Stimulated activated CD8-positive, alpha-beta memory T cell treated with anti-CD3 and anti-CD28 coated beads, Interleukin-7, amount 100 ng/mL, for 48 hours (primary cell): ENCODE results near the gene GLP2R.

Experiments used
- DNase-seq, 2 donors: peaks; one replicate each; pipeline ENCODE4 v3.0.0-alpha.2; 2020; ENCODE audit warnings: low read depth in 1 of 2; ENCODE audit errors: extremely low read depth in 1 of 2

Gene GLP2R

DNA sequence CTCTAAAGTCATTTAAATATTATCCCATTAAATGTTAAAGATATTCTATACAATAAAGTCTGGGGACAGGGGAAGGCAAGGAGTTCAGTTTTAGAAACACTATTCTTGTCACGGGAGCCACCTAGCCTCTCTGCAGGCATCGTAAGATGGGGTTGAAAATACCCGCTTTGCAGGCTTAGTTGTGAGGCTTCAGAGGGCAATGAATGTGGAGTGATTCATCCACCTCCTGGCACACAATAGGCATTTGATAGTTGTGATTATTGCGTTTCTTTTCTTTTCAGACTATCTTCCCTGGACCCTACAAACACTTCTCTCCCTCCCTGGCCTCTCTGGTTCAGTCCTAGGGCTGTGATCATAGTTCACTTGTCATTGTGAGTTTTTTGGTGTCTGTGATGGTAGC, 19.6 kb downstream of the GLP2R start:
- DNase-seq = no peak

DNA sequence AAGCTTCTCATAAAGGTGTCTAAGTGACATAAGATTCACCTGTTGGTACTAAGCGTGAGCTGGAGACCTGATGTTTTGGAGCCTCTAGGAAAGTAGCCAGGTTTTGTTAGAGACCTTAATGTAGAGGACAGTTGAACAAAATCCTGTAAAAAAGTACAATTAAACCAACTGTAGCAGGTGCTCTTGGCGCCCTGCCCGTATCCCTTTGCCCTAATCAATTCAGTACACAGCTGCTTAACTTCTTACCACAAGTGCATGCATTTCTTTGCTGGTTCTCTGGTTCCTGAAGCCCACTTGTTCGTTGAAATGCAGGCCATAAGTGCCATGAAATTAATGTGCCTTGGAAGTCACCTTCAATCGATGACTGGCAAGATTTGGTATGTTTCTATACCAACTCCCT, 24.4 kb downstream of the GLP2R start:
- DNase-seq = no peak

DNA sequence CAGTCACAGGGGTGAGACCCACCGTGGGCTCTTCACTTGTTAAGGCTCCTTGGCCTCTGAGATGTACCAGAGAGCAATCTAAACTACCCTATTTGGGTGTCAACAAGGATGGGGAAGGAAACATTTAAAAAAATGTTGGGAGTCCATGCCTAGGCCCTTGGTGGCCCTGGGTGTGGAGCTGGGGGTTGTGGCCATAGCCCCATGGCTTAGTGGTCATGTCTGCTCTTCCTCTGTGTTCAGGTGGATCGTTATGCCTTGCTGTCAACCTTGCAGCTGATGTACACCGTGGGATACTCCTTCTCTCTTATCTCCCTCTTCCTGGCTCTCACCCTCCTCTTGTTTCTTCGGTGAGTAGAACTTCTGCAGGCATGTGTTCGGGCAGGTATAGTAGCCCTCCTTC, 28.5 kb downstream of the GLP2R start:
- no peak for DNase-seq

DNA sequence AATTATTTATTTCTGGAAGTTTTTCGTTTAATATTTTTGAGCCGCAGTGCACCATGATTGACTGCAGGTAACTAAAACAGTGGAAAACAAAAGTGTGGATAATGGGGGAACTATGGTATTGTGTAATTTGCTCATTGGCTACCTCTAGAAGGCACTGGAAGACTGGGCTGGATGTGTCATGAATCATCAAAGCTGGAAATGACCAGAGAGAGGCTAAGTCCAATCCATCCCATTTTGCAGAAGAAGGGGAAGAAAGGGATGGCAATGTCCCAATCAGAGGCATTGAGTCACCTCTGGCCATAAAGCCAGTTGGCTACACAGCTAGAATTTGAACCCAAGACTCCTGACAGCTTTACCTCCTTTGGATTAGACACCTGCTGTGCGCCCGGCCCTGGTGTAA, 29.3 kb downstream of the GLP2R start:
- DNase-seq = no peak

DNA sequence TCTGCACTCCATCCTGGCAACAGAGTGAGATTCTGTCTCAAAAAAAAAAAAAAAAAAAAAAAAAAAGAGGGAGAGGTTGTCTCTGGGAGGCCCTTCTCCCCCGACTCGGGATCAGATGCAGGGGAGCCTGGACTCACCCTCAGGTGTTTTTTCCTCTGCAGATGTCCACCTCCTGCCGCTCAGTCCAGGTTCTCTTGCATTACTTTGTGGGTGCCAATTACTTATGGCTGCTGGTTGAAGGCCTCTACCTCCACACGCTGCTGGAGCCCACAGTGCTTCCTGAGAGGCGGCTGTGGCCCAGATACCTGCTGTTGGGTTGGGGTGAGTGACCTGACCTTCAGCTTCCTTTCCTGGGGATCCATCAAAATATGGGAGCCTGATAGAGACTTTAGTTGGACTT, 34.1 kb downstream of the GLP2R start:
- no peak for DNase-seq

DNA sequence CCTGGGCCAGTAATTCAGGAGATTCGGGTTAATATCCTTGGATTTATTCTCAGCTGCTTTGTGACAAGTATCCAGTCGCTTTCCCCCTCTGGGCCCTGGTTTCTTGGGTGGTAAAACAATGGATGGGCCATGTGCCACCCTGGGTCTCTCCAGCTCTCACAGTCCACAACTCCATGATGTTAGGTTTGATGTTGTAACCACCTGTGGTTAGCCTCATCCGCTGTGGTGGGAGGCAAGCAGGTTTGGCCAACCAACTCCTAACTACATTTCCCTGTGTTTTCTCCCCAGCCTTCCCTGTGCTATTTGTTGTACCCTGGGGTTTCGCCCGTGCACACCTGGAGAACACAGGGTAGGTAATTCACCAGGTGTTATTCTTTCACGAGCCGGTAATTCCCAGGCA, 35.1 kb downstream of the GLP2R start:
- no peak for DNase-seq

DNA sequence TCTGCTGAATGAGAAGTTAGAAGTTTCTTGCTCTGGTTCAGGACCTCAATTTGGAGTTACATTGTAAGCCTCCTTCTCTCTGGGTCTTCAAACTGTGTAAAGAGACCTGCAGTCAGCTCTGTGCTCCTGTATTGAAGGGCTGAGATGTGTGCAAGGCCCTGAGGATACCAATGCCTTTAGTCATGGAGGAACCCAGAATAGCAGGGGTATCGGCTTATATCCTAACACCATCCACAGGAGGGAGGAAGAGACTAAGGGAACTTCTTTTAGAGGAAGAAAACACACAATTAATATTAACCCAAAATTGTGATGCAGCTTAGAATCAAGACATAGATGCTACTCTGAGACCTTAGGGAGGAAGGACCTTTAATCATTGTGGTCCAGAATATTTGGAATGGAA, 36.5 kb downstream of the GLP2R start:
- DNase-seq = no peak

DNA sequence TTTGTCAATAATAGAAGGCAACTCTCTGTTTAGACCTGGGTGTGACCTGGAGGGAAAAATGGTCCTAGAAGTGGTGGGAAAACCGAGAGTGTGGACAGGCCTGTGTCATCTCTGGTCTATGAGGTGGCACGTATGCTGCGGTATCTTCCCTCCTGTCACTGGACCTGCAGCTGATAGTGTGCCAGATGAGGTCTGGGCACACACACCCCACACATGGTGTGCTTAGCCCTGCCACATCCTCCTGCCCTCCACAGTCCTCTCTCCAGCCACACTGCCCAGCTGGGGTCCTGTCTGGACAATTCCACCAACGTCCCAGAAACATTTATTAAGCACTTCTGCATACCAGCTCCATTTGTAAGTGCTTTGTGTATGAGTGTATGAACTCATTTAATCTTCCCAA, 37.2 kb downstream of the GLP2R start:
- DNase-seq = no peak

DNA sequence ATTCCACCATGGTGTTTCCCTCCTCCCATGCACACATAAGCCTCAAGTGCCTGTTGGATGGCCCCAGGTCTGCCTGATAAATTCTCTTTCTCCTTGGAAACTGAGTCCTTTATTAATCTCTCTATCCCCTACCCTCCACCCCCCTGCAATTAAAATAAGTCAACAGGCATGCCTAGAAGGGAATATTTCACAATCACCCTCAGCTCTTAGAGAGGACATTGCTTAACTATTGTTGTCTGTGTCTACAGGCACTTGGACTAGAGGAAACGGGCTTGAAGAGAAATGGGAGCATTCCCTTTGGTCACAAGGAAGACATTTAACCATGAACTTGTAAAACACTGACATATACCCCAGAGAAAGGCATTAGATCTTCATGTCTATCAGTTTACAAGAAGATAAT, 39.9 kb downstream of the GLP2R start:
- no peak for DNase-seq

DNA sequence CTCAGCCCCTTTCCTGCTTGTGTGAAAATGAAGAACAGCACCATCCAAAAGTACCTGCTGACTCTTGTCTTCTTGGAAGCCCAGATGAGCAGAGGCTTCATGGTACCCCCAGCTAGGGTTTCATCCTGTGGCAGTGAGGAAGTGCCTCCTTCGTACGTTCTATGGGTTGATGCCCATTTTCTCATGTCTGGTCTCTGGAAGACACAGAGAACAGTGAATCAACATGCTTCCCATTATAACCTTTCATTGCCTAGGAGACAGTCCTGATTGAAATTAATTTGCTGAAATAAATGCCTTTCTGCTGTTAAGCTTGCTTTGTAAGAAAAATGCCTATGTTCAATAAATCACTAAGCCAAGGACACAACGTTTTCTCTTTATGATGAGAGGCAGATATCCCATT, 42.8 kb downstream of the GLP2R start:
- DNase-seq = no peak

DNA sequence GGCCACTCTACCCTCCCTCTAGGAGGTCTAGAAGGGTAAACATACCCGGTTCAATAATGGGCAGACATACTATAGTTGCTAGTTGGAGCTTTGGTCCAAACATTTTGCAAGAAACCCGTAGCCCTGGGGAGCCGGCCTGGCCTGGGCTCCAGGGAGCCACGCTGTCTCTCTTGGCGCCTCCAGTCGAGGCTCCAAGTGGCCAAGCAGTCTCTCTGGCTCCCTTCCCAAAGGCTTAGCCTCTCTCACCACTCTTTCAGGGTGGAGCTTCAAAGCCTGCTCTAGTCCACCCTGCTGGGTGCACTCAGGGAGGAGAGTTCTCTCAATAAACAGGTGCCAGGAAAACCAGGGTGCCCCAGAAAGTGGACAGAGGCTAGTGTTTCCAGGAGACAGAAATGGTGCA, 47.1 kb downstream of the GLP2R start:
- DNase-seq = no peak

DNA sequence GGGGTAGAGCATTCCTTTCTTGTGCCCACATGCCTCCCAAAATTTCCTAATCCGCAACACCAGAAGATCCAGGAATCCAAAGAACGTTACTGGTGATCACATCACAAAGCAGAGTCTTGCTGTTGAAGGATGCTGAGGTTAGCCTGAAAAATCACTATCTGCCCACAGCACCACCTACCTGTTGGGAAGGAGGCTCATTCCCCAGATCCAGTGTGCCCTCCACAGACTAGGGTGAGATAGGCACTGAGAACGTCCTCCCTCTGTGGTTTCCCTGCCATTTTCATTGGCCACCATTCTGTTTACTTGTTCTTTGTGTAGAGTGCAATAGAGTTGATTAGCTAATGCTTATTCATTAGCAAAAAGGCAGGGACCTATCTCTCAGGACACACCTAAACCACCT, 49.0 kb downstream of the GLP2R start:
- DNase-seq = no peak

DNA sequence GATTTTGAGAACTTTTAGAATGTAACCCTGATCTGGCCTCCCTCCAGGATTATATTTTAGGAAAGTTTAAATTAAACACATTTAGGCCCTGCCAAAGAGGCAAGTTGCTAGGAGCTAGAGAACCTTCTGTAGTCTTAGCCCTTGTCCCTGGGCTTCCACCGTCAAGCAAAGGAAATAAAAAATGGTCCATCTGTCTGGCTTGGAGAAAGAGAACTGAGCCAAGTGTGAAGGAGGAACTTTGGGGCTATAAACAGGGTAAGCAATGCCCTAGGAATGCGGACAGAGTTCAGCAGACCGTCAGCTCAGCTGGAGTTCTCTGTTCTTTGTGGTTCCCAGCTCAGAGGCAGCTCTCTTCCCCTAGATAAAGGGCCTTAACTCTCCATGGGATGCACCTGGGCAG, 49.7 kb downstream of the GLP2R start:
- no peak for DNase-seq

DNA sequence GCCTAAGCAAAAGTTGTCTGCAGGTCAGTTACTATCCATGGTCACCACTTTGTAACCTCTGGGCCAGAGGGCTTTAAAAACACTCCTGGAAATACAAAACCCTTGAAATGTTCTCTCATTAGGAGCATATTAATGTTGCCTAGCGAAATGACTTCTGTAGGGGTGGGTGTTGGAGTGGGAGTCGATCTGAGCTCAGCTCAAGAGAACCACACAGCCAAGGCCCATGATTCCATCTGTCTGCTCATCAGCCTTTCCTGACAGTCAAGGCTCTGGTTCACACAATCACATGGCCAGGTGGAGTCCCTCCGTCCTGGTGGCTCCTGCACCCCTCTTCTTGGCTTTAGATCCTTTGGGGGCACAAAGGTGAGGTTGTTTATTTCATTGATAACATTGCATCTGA, 52.6 kb downstream of the GLP2R start:
- no peak for DNase-seq

DNA sequence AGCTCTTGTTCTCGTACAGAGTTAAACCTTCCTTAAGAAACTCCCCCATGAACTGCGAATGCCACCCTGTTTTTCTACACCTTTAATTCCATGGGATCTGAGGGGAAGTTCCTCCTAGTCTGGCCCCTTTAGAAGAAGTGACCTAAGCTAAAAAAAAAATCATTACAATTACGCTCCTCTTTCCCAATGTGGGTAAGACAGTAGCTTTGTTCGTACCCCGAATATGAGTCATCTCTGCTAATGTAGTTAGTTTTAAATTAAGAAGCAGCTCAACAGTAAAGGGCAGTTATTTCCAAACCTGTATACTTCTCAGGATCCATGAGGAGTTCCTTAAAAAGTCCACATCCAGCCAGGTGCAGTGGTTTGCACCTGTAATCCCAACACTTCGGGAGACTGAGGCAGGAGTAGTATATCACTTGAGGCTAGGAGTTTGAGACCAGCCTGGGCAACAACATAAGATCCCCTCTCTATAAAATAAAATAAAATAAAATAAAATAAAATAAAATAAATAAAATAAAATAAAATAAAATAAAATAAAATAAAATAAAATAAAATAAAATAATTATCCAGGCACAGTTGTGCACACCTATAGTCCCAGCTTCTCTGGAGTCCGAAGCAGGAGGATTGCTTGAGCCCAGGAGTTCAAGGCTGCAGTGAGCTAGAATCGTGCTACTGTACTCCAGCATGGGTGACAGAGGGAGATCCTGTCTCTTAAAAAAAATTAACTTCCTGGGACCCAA, 53.2 kb downstream of the GLP2R start:
- no peak for DNase-seq

DNA sequence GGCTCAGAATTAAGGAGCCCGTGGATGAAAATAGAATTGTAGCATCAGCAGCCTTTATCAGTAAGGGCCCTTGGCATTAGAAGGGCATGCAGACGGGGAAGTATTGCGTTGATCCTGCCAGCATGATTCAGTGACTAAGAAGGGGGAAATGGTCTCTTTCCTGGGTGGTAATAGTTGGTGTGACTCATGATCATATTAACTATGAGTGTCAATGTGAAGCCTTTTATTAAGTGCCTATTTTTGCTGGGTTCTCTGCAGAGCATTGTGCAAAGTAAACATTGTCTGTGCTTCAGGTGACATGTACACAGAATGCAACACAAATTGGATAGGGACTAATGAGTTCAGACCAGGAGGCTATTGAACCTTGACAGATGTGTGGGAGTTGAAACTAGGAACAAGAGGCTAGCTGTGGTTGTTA, 54.9 kb downstream of the GLP2R start:
- no peak for DNase-seq

DNA sequence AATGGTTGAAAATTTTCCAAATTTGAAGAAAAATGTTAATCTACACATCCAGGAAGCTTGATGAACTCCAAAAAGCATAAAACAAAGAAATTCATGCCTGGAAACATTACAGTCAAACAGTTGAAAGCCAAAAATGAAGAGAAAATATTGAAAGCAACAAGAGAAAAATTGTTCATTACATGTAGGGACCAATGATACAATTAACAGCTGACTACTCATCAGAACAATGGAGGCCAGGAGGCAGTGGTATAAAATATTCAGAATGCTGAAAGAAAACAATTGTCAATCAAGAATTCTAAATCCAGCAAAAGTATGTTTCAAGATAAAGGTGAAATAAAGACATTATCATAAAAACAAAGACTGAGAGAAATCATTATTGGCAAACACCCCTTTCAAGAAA, 57.7 kb downstream of the GLP2R start:
- DNase-seq = no peak

DNA sequence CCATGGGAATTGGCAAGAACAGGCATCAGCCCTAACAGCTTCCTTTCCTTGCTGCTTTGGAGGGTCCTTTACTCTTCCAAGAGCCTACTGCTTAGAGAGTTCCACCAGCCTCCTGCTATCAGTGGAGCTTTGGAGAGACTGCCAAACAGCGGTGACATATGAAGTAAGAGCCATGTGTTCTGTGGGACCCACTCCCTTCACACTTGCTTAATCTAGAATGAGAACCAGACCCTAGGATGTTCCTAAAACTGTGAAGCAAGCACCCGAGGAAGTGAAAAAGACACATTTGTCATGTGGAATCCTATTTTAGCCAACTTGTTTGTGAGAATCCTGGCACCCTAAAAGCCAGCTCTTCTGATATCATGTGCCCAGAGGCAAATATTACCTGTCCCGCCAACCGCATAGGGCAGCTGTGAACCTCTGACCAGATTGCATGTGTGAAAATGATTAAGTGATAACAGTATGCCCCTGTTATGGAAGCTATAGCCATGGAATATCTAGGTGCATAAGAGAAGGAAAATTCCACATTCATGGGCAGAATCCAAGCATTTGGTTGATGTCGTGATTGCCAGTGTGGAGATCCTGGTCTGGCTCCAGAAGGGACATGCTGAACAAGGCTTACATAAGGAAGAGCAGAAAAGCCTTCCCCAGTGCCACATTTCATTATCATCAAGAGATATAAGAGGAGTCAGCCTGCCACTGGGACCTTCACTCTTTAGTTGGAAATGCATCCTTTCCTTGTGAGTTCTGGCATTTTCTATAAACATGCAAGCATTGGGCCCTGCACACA, 60.6 kb downstream of the GLP2R start:
- no peak for DNase-seq

DNA sequence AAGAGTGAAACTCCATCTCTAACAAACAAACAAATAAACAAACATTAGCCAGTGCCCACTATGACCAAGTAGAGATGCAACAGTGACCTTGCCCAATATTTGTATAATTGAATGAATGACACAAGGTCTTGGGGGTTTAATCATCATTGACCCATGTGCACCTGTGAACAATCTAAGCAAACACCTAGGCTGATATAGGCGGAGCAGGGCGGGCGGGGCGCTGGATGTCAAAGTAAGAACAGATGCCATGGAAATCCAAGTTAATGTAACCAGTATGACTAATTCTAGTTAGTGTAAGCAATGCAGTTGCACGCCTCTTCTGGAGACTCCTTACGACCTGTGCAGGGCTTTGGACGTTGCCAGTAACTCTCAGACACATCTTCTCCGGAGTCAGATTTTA, 61.8 kb downstream of the GLP2R start:
- no peak for DNase-seq

DNA sequence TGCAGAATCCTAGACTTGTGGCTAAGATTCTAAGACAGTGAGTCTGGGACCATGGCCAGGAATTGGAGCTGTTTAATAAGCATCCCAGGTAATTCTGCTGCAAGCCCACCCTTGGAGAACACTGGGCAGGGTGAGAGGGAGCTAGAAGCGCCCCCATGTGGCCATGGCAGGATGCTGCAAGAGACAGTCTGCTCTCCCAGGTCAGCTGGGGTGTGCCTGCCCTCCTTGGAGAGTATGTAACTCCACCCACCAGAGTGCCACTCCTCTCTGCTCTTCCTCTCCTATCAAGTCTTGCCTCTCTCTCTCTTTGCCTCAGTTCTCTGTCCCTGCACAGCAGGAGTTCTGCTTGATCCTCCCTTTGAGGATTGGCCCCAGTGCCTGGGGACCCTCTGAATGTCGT, 64.4 kb downstream of the GLP2R start:
- DNase-seq = no peak

DNA sequence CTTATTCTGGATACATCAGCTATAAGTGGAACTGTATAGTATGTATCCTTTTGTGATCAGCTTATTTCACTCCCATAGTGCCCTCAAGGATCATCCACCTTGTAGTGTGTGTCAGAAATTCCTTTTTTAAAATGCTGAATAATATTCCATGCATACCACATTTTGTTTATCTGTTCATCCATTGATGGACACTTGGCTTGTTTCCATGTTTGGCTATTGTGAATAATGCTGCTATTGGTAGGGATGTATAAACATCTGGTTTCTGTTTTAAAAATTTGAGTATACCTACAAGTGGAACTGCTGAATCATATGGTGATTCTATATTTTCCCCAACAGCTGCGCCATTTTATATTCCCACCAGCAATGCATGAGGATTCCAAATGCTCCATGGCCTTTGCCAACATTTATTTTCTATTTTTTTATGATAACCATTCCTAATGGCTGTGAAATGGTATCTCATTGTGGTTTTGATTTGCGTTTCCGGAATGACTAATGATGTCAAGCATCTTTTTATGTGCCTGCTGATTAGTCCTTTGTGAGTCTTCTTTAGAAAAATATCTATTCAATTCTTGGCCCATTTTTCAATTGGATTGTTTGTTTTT, 67.8 kb downstream of the GLP2R start:
- no peak for DNase-seq

DNA sequence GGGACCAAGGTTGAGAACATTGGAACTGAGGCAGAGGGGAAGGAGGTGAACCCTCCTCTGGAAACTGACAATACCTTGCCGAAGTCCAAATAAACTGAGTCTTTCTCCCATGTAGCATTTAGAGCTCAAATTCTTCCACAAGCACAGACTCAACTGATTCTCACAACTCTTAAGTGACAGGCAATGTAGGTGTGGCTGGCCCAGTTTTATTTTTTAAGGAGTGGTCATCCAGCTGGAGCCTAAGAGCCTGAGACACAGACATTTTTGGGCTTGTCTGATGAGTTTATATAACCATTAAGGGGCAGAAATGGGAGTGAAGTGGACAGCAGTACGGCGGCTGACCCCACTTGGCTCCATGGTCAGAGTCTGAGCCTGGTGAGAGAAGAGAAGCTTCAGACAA, 68.5 kb downstream of the GLP2R start:
- DNase-seq = no peak
